ENCODE results near the gene HDHD5. TPM values are rescaled to one million over a fixed set of nuclear protein-coding genes. Genes with fewer than 3 reads are reported as not detected.

Gene HDHD5
- total RNA-seq, 3 donors from 2014 or later (not counting 1 experiment from before 2014, with no cell fraction given) = 12.0 to 16.5 (median 13.5) TPM

- Mint-ChIP-seq H3K27me3 (ENCODE audit: low read depth in 2 of 2) (no peaks in the 10 kb centered on the region), H3K9me3 (no peaks in the 10 kb centered on the region), H3K4me3 (no peak overlapping the region), H3K27ac (no peak overlapping the region), H3K4me1 (peaks cover 0 to 5% of the 10 kb centered on the region in 2 donors), H3K36me3 (no peaks in the 10 kb centered on the region)
- DNase-seq (no peak), ATAC-seq (no peak)
- H3K27ac ChIP-seq (ENCODE audit: low read length) = no peak overlapping the region
- no peaks in the 10 kb centered on the region for H3K9me3 ChIP-seq (ENCODE audit: control insufficient read depth, insufficient read depth, low read length)
- intact Hi-C loops (cut with micrococcal nuclease) = no loop called here
- 86% methylated on average over 8 of the region's 8 CpGs for WGBS (ENCODE audit: insufficient coverage)
- peaks cover 39% of the 10 kb centered on the region for H3K36me3 ChIP-seq (ENCODE audit: control insufficient read depth, insufficient read depth, low read length)
- no peaks in the 10 kb centered on the region for H3K4me1 ChIP-seq (ENCODE audit: control insufficient read depth, insufficient read depth, low read length)
- no peaks in the 10 kb centered on the region for H3K27me3 ChIP-seq (ENCODE audit: control insufficient read depth, insufficient read depth, low read length)
- no peak overlapping the region for H3K4me3 ChIP-seq (ENCODE audit: low read length)
- no peak for TF ChIP-seq CTCF (IDR thresholded peaks at IDR 0.05)
These were observed 13.9 kb downstream of the HDHD5 start for GRCh38 chr22:17145021-17145680.

GRCh38 chr22:17143826-17144225 lies 15.3 kb downstream of the HDHD5 start:
- no peaks in the 10 kb centered on the region for H3K36me3 Mint-ChIP-seq
- WGBS (ENCODE audit: insufficient coverage) = 96% methylated on average over 8 of the region's 8 CpGs
- ATAC-seq = no peak
- H3K27me3 Mint-ChIP-seq (ENCODE audit: low read depth in 2 of 2) = no peaks in the 10 kb centered on the region
- H3K9me3 Mint-ChIP-seq = no peaks in the 10 kb centered on the region
- H3K27ac ChIP-seq (ENCODE audit: low read length) = no peak overlapping the region
- H3K9me3 ChIP-seq (ENCODE audit: control insufficient read depth, insufficient read depth, low read length) = no peaks in the 10 kb centered on the region
- DNase-seq = no peak
- no peak for TF ChIP-seq CTCF (IDR thresholded peaks at IDR 0.05)
- H3K4me1 ChIP-seq (ENCODE audit: control insufficient read depth, insufficient read depth, low read length) = no peaks in the 10 kb centered on the region
- H3K4me3 ChIP-seq (ENCODE audit: low read length) = no peak overlapping the region
- H3K4me3 Mint-ChIP-seq = no peak overlapping the region
- intact Hi-C loops (cut with micrococcal nuclease) = no loop called here
- peaks cover 0 to 5% of the 10 kb centered on the region in 2 donors for H3K4me1 Mint-ChIP-seq
- H3K36me3 ChIP-seq (ENCODE audit: control insufficient read depth, insufficient read depth, low read length) = peaks cover 42% of the 10 kb centered on the region
- H3K27me3 ChIP-seq (ENCODE audit: control insufficient read depth, insufficient read depth, low read length) = no peaks in the 10 kb centered on the region
- H3K27ac Mint-ChIP-seq = no peak overlapping the region

- intact Hi-C loops (cut with micrococcal nuclease) = no loop called here
- ATAC-seq (no peak), DNase-seq (no peak)
- 98% methylated on average over 8 of the region's 9 CpGs for WGBS (ENCODE audit: insufficient coverage)
- Mint-ChIP-seq H3K27ac (no peak overlapping the region), H3K4me1 (peaks cover 0 to 5% of the 10 kb centered on the region in 2 donors), H3K36me3 (no peaks in the 10 kb centered on the region), H3K4me3 (no peak overlapping the region), H3K27me3 (ENCODE audit: low read depth in 2 of 2) (no peaks in the 10 kb centered on the region), H3K9me3 (no peaks in the 10 kb centered on the region)
- no peak overlapping the region for H3K27ac ChIP-seq (ENCODE audit: low read length)
- H3K27me3 ChIP-seq (ENCODE audit: control insufficient read depth, insufficient read depth, low read length) = no peaks in the 10 kb centered on the region
- TF ChIP-seq CTCF (IDR thresholded peaks at IDR 0.05) = no peak
- peaks cover 43% of the 10 kb centered on the region for H3K36me3 ChIP-seq (ENCODE audit: control insufficient read depth, insufficient read depth, low read length)
- H3K9me3 ChIP-seq (ENCODE audit: control insufficient read depth, insufficient read depth, low read length) = no peaks in the 10 kb centered on the region
- H3K4me1 ChIP-seq (ENCODE audit: control insufficient read depth, insufficient read depth, low read length) = no peaks in the 10 kb centered on the region
- H3K4me3 ChIP-seq (ENCODE audit: low read length) = no peak overlapping the region
These were observed 16.0 kb downstream of the HDHD5 start for GRCh38 chr22:17143101-17143500.

Measured in natural killer cell (primary cell).